Parietal lobe (tissue), 2 donors: Measurements from ENCODE around the gene TM2D3. TPM values are rescaled to one million over a fixed set of nuclear protein-coding genes. Genes with fewer than 3 reads are reported as not detected.

Source experiments
- small RNA-seq: library from RNA; depleted of rRNA; stranded (forward); fragments of <200 nt; gene quantifications from one replicate; pipeline ENCODE3, GENCODE V24; 2014; ENCODE audit warnings: low replicate concordance
- total RNA-seq: library from RNA; depleted of rRNA; stranded (reverse); fragments of >200 nt; gene quantifications from one replicate; pipeline ENCODE4 v1.2.3, GENCODE V29; 2014

Gene TM2D3
- 111 TPM for total RNA-seq

GRCh38 chr15:101652098-101652785, at the start of gene TM2D3:
Gene TM2D3, minus strand, starts transcription at chr15:101652381. Its CDS starts 20 bp downstream, at chr15:101652361.

Small RNA genes within 50 kb of the gene (small RNA-seq; reads per million reads assigned to genes)
- gene RNU6-807P: not detected

Other genes starting within 250 kb of the TM2D3 start
- 16.3 TPM for gene PCSK6, start 162.7 kb downstream of the TM2D3 start, total RNA-seq
- 37.6 TPM for gene TARS3, start 72.1 kb upstream of the TM2D3 start, total RNA-seq
- gene OR4F6, start 151.1 kb upstream of the TM2D3 start, total RNA-seq: not detected
- not detected for gene OR4F15, start 159.8 kb upstream of the TM2D3 start, total RNA-seq